Activated CD4-positive, alpha-beta T cell treated with anti-CD3 and anti-CD28 coated beads, Interleukin-2, amount 50 U/mL, for 48 hours (primary cell): ENCODE data around the gene CCL15.

Experiments
- DNase-seq, 2 experiments: peaks; one replicate each; pipeline ENCODE4 v3.0.0-alpha.2; 2020

The CCL15 gene

DNA sequence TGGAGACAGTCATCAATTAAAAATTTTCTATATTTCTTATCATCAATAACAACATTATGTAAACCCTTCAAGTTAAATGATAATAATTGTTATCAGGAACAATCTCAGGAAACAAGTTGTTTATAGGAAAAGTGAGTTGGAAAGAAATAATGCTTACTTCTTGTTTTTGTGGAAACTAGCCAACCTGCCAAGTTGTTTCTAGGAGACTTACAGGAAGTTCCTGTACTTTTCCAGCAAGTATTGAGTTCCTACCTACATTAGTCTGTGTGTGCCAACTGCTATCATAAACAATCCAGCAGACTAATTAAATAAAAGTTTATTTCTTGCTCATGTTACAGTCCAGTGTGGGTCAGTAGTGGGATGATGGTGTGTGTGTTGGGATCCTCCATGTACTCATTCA, 13.2 kb downstream of the CCL15 start:
- DNase-seq, result no peak

DNA sequence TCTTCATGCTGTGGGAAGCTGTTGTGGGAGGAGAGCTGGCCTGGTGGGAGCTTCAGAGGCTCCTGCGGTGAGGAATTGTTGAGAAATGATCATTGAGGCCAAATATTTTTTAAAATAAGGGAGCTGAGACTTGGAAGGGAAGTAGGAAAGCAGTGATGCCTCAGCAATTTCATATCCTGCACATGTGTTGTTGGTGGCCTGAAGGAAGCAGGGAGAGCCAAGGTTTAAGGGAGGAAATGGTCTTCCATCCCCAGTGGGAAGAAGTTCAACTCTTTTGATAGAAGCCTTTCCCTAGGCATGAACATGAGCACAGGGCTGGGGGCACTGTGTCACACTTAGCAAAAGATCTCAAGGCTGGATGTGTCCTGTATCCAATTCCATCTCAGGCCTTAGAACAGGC, 14.7 kb downstream of the CCL15 start, which contains the start of gene CCL14:
CCL14 (minus strand) TSS at position 87 of the 400 bp plus-strand sequence; CDS start at position 7, 80 bp downstream.
- no peak for DNase-seq

DNA sequence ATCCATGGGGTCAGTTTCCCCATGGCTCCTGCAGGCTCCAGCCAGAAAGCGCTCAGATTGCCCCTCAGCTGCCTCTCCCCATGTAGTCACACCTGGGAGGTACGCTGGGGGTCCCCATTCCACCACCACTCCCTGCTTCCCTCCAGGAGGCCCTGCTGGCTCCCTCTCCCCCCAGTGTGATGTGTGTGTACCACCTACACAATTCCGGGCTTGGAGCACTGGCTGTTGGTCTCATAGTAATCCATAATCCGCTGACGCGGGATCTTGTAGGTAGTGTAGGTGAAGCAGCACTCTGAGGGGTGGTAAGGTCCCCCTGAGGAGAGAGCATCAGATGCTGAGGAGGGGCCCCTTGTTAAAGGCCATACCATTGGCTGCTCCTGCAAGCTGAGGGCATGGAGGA, 17.2 kb downstream of the CCL15 start:
- DNase-seq, result no peak

DNA sequence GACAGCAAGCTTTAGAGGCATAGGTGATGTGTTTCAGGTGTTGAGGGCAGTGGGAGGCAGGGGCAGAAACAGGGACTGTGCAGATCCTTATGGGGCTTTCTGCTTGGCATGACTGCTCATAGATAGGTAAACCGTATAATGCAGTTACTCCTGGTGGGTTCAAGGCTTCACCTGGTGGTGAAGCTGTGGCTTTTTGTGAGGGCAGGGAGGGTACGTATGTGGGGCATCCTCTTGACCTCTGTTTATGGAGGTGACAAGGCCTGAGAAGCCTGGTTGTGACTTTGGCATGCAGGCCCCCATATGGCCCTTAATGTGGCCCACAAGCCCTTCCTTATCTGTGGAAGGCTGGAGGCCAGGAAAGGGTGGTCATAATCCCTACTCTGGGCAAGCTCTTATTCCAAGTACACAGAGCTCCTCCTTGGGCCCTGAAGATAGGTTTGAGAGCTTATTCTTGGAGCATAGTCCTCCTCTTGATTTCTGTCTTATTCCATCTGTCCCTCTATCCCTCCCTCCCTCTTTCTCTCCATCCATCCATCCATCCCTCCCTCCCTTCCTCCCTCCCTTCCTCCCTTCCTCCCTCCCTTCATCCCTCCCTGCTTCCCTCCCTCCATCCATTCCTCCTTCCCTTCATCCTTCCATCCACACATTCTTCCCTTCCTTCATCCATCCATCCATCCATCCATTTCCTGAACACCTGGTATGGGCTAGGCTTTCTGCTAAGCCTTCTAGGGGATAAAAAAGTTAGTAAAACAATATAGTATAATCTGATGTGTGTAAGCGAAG, 18.8 kb downstream of the CCL15 start:
- DNase-seq, result no peak

DNA sequence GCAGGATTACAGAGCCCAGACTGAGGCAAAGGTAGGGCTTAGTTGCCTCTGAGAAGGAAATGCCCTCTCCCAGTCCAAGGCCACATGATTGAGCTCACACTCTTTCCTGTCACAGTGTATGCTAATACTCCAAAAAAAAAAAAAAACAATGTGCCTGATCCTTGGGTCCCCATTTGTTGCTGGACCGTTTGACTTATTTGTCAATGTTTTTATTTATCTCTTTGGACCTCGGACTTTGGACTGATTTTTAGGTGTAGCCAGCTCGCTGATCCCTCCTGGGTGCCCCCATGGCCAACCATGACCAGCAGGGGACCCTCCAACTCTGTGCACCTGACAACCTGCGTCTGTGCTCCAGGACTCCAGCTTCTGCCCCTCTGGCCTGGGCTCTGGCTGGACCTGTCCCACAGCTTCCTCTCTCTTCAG, 19.4 kb downstream of the CCL15 start:
- peak in 1 of 2 experiments; percentile 17 for DNase-seq

DNA sequence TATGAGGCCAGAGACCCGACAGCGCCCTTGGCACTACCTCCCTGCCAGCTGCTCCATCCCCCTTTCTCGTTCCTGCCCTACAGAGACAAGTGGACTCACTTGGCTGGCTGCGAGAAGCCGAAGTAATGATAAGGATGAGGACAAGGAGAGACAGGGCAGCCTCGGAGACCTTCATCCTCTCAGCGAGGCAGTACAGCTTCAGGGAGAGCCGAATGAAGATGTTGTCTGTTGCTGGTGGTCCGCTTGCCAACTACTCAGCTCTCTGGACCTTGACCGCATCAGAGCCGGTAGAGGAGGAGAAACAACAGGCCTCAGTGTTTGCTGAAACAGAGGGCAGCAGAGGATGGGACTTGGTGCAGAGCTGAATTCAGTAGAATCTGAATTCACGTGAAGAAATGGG, 20.1 kb downstream of the CCL15 start, which contains the start of gene CCL16:
CCL16 (minus strand) TSS at position 252 of the 400 bp plus-strand sequence; CDS start at position 175, 77 bp downstream.
- no peak for DNase-seq

DNA sequence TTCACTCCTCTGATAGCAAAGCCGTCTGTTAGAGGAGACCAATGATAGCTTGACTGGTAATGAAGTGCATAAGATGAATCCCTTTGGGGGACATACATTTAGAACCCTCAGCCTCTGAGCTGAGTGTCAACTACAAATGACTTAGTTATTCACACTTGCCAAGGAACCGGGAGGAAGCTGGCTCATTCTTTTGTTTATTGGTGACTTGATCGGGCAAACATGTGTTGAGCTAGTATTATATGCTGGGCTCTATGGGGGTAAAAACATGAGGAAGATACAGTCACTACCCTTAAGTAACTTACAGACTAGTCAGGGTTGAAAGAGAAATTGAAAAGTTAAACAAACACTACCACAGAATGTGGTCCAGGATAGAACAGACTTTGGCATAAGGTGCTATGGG, 23.0 kb downstream of the CCL15 start:
- no peak for DNase-seq

DNA sequence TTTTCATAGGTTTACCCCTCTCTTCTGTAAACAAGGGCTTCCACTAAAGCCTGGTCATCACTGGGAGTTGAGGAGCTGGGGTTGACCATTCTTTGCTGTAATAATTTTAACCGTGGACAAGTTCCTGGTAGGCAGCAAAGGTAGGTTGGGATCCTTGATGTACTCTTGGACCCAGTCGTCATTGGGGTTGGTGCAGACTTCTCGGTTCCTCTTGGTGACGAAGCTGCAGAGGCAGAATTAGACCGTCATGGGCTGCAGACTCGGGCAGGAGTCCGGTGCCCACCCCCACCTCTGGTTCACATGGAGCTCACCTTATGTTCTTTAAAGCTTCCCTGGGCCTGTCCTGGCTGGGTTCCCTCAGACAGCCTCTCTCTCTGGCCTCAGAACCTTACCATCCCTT, 23.8 kb downstream of the CCL15 start:
- DNase-seq, result no peak

DNA sequence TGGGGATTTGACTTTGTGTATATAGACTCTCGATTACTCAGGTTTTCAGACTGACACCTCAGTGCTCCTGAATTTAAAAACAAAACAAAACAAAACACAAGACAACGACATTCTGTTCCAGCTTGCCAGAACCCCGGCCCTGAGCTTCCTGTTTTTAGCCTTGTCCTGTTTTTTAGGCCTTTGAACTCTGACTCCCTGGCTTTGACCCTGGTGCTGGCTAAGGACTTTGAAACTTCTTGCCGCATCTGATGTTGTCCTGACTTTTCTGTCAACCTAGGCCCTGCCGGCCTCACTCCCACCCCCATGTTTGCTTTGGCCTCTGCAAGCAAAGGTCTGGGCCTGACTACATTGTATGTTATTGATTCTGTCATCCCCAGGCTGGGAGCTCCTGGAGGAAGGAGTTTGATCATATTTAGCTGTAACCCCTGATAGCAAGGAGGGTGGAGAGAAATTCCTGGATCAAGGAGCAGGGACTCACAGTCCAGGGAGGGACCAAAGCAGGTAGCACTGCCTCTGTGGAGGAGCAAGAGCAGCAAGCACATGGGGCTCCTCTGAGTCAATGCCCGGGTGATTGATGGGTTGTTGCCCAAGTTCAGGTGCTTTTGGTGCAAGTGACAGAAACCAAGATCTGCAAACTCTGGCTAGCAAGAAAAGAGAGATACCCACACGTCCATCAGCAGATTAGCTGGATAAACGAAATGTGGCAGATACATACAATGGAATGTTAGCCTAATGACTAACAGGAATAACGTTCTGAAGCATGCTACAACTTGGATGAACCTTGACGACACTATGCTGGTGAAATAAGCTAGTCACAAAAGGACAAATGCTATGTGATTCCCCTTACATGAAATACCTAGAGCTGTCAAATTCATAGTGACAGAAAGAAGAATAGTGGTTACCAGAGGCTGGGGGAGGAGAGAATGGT, 27.8 kb downstream of the CCL15 start:
- no peak for DNase-seq

DNA sequence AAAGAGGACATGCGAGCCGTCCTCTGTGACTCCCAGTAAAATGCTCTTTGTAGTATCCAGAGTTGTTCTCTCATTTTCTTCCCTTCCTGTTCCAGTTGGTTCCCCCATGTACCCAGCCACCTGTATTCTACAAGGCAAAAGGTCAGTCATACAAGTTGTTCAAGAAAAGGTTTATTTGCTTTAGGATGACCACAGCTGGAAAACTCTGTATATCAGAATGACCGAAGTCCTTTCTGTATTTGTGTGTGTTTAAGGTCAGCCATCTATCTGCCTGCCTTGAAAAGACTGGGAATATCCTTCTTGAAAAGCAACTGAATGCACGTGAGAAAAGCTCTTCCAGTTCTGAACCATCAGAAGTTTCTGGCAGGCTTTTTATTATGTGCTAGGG, 28.4 kb downstream of the CCL15 start:
- DNase-seq, result no peak

DNA sequence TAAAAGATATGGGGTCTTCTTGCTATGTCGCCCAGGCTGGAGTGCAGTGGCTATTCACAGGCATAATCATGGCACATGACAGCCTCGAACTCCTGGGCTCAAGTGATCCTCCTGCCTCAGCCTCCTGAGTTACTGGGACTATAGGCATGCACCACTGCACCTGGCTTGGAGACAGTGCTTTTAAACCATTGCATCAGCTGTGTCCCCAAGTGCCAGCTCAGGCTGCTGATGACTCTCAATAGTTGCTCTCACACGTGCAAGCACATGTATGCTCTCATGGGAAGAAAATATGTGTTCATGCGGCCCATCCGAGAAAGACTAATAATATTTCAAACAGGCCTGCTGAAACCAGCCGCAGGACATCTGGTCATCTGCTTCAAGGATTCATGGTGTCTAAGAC, 28.8 kb downstream of the CCL15 start:
- no peak for DNase-seq

DNA sequence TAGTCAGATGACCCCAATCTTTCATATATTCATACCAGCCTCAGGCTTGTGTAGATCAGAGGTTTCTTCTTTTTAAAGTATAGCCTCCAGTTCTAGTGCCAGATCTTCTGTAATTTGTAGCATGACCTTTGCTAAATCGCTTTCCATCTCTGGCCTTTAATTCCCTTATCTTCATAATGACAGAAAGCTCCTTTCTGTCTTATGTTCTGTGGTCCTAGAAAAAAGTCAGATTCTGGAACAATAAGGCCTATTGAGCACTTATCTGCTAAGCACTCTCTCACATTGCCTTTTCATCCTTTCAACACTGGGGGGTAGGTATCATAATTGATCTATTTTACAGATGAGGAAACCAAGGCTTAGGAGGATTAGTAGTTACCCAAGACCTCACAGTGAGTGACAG, 29.3 kb downstream of the CCL15 start:
- no peak for DNase-seq

DNA sequence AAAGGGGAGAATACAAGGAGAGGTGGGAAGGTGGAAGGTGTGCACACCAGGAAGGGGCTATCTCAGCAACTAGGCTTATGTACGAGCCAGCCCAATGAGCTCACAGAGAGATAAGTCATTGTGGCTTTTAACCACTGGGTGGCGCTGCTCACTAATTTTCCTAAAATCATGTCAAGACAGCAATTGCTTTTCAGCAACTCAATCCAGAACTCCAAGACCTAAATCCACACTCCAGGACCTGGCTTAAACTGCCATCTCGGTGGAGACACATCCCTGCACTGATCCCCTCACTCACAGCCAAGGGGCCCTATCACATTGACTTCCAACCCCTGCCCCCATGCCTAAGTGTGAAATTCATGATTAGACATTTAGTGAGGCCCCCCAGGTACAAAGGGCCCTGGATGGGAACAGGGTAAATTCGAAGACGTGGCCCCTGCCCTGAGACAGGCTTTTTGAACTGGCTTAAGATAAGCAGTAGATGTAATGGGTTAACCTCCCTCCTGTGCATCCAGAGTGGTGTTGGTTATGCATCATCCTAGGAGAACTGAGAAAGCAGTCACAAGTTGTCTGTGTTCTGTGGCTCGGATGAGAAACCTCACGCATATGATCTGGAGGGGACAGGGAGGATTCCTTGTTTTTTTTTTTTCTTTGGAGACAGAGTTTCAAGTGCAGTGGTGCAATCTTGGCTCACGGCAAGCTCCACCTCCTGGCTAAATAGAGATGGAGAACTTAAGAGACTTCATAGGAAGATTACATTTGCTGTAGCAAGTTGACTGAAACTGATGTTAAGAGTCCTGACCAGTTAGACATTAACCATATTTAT, 31.6 kb downstream of the CCL15 start:
- DNase-seq, result peak; percentile 80 to 84

DNA sequence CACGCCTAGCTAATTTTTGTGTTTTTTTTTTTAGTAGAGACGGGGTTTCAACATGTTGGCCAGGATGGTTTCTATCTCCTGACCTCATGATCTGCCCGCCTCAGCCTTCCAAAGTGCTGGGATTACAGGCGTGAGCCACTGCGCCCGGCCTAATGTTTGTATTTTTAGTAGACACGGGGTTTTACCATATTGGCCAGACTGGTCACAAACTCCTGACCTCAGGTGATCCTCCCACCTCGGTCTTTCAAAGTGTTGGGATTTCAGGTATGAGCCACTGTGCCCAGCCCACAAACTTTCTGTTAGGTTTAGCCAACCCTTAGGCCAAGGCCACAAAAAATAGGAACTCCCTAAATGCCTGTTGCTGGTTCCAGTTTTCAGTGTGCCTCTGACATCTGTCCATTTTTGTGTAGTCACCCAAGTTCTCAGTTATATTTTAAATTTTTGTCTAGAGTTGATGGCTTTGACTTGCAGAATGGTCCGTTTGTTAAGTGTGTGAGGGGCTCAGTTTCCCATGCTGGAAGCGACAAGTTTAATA, 32.8 kb downstream of the CCL15 start:
- DNase-seq, result no peak

DNA sequence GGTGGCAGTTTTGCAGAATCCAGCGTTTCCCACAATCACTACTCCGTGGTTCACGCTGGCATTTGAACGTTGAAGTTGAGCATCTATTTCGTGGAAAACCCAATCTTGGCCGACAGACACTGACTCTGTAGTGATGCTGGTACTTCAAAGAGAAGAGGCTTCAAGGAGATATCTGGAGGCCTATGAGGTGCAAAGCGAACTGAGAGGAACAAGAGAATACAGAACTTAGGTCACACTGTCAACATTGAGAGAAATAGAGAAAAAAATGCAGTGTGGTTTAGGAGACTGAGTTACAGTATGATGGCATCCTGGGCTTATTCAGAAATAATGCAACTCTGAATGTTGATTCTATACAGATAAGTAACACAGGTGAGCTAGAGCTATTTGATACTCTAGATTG, 36.1 kb downstream of the CCL15 start:
- no peak for DNase-seq

DNA sequence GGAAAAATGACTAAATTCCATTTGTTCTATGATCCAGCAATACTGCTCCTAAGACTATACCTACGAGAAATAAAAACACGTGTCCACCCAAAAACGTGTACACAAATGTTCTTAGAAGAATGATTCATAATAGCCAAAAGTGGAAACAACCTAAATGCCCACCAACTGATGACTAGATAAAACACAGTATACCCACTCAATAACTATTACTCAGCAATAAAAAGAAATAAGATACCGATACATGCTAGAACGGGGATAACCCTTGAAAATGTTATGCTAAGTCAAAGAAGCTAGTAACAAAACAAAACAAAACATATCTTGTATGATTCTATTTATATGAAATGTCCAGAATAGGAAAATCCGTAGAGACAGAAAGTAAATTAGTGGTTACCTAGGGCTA, 37.7 kb downstream of the CCL15 start:
- no peak for DNase-seq

DNA sequence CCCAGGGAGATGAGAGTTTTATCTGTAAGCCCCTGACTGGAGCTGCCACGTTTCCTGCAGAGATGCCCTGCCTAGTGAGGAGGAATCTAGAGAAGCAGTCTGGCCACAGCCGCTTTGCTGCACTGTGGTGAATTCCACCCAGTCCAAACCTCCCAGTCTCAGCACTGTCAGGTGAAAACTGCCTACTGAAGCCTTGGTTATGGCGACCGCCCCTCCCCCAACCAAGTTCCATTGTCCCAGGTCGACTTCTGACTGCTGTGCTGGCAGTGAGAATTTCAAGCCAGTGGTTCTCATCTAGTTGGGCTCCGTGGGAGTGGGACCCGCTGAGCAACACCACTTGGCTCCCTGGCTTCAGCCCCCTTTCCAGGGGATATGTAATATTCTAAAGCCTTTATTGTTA, 47.6 kb downstream of the CCL15 start:
- DNase-seq, result no peak

DNA sequence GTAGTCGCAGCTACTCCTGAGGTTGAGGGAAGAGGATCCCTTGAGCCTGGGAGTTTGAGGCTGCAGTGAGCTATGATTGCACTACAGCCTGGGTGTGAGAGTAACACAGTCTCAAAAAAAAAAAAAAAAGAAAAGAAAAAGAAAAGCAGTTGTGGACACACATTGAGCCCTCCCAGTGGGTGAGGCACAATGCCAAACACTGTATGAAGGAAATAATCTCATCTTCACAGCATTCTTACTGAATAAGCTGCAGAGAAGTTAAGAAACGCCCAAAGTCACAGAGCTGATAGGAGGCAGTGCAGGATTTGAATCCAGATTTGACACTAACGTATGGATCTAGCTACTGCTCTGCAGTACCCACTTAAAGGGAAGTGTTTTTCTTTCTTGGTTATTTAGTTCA, 52.0 kb downstream of the CCL15 start:
- no peak for DNase-seq

DNA sequence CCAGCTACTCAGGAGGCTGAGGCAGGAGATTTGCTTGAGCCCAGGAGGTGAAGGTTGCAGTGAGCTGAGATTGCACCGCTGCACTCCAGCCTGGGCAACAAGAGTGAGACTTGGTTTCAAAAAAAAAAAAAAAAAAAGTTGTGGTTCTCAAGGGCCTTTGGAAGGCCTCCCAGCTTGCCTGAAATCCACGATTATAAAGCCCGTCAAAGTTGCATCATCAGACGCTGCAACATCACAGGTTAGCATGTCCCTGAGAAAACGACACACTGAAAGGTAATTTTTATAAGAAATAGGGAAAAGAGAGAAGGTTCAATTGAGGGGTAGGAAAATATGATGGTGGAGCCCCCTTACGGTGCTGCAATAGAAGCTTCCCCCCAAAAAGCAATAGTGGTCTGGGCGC, 53.3 kb downstream of the CCL15 start:
- DNase-seq, result no peak
